ENCODE data around the gene CDC34. TPM values are rescaled to one million over a fixed set of nuclear protein-coding genes. Genes with fewer than 3 reads are reported as not detected.

The CDC34 gene
- total and polyA plus RNA-seq, 2 of the 8 experiments (the other 6 are each of a cell fraction or from before 2014, with no cell fraction given): 95.9 to 129 TPM

DNA sequence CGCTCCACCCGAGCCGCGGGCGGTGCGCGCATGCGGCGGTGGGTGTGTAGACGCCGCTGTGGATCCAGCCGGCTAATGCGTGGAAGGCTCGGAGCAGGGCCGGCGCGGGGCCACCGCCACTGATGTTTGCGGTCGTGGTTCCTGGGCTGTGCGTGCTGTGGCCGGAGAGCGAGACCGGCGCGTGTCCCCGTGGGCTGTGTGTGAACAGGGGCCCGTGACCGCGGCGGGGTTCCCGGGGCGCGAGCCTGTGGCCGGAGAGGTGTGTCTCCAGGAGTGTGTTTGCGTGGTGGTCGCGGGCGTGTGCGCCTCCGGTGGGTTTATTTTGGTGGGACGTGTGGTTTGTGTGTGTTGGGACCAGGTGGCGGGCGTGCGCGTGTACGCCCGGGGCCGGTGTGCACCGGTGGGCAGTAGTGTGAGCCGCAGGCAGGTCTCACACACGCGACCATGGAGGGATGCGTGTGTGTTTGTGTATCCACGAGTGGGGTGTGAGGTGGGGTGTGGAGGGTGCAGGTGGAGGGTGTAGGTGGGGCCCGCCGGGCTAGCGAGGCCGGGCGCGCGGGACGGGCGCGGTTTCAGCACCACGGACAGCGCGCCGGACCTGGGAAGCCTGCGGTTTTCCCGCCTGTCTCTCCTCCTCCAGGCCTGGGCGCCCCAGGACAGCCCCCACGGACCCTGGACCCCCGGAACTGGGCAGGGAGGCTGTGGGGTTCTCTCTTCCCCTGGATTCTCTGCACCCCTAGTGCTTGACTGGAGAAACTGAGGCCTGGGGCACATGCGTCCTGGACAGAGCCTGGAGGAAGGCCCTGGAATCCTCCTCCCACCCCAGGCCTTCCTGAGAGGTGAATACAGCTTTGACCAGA, 59.8 kb downstream of the CDC34 start:
- Histone ChIP-seq H3K18ac (ENCODE audit: extremely low read depth, low read length) (no peak overlapping the region), H2BK15ac (ENCODE audit: low read length) (no peak overlapping the region), H3K79me2 (ENCODE audit: control insufficient read depth in 1 of 2, insufficient read depth in 2 of 2, low read length in 2 of 2) (no peaks in the 10 kb centered on the region), H3K27me3 (replicated peaks in 1 of 4; ENCODE audit: control insufficient read depth in 3 of 4, extremely low read depth in 1 of 4, insufficient read depth in 3 of 4, low read length in 3 of 4) (peaks cover 23 to 39% (median 31%) of the 10 kb centered on the region in 4 experiments), H3K27ac (ENCODE audit: low read depth, low read length) (no peak overlapping the region), H2BK12ac (ENCODE audit: low read depth, low read length) (no peak overlapping the region), H3K9ac (replicated peaks in 1 of 4; ENCODE audit: extremely low read depth in 1 of 4, low read depth in 3 of 4, low read length in 3 of 4) (no peak overlapping the region), H3K56ac (replicated peaks; ENCODE audit: insufficient read length, low read depth, low read length) (no peak overlapping the region), H4K8ac (ENCODE audit: extremely low read depth, insufficient read depth, low read length) (peak overlapping the region; percentile 51; the same call in 1 of the 2 replicates), H2BK20ac (ENCODE audit: low read length) (no peak overlapping the region), H2BK120ac (replicated peaks; ENCODE audit: low read depth, low read length) (no peak overlapping the region), H2AK5ac (ENCODE audit: low read depth, low read length) (no peak overlapping the region), H4K20me1 (replicated peaks in 1 of 2; ENCODE audit: control insufficient read depth in 1 of 2, insufficient read depth in 2 of 2, low read length in 2 of 2) (peaks cover 4 to 12% of the 10 kb centered on the region in 2 experiments), H2AFZ (ENCODE audit: low read length) (no peak overlapping the region), H3K36me3 (ENCODE audit: control insufficient read depth in 2 of 4, insufficient read depth in 4 of 4, low read length in 3 of 4) (peaks cover 0 to 4% (median 0%) of the 10 kb centered on the region in 4 experiments; a peak in 1 of 8 replicates), H3K79me1 (ENCODE audit: low read depth, low read length) (no peaks in the 10 kb centered on the region), H3K4ac (replicated peaks; ENCODE audit: insufficient read length, low read depth, low read length) (no peak overlapping the region), H3K14ac (ENCODE audit: insufficient read length) (no peak overlapping the region), H3K4me3 (ENCODE audit: extremely low read depth in 1 of 4, insufficient read depth in 2 of 4, low read depth in 3 of 4, low read length in 4 of 4) (peak overlapping the region in 1 of 4 experiments; percentile 53; a peak in 1 of 8 replicates), H4K91ac (replicated peaks; ENCODE audit: insufficient read length, low read length) (no peak overlapping the region), H2BK5ac (ENCODE audit: low read depth, low read length) (no peak overlapping the region), H3K9me3 (ENCODE audit: insufficient read depth in 2 of 2, low read depth in 1 of 2, low read length in 1 of 2) (no peaks in the 10 kb centered on the region), H3K4me2 (ENCODE audit: insufficient read depth in 1 of 2, low read depth in 2 of 2, low read length in 2 of 2) (no peak overlapping the region; a peak in 2 of 4 replicates), H3K4me1 (replicated peaks in 1 of 4; ENCODE audit: control insufficient read depth in 3 of 4, insufficient read depth in 4 of 4, low read length in 3 of 4) (peaks cover 0 to 6% (median 1%) of the 10 kb centered on the region in 4 experiments; a peak in 3 of 7 replicates), H3K23ac (ENCODE audit: insufficient read length) (no peak overlapping the region), H4K5ac (ENCODE audit: insufficient read length, low read depth, low read length) (no peak overlapping the region), H3K23me2 (ENCODE audit: low read depth, low read length) (peaks cover 2% of the 10 kb centered on the region; the same call in 1 of the 2 replicates)
- FAIRE-seq (no peak), DNase-seq (ENCODE audit: low read depth in 1 of 2, low spot score in 2 of 2) (peak in 1 of 2 experiments; percentile 82)
- ChIA-PET CTCF (ENCODE audit: partially characterized antibody) (interaction anchor here (0.5 to 1.3 kb wide), 3 partner anchors 17 to 193 kb away, joined by 3 read pairs; no protein-coding TSS in a partner anchor), POLR2A (ENCODE audit: partially characterized antibody) (interaction anchor here (0.8 to 1.5 kb wide), 4 partner anchors 9 to 49 kb away, joined by 3 to 6 read pairs (median 4); partner anchors contain the start of gene BSG)
- 55% methylated on average over 48 of the region's 75 CpGs; no CpG with 5 or more reads in 1 of the 2 experiments for WGBS, 2 experiments (ENCODE audit: extremely low coverage in 1 of 2, insufficient coverage in 1 of 2, insufficient read length in 1 of 2, insufficient replicate concordance in 2 of 2, low coverage in 1 of 2, low lambda C conversion rate in 2 of 2, missing lambda C conversion rate in 1 of 2)
- TF ChIP-seq CBX8 (IDR thresholded peaks at IDR 0.05; ENCODE audit: borderline replicate concordance, low read depth, low read length): no peak
- TF ChIP-seq, protein P1, sequence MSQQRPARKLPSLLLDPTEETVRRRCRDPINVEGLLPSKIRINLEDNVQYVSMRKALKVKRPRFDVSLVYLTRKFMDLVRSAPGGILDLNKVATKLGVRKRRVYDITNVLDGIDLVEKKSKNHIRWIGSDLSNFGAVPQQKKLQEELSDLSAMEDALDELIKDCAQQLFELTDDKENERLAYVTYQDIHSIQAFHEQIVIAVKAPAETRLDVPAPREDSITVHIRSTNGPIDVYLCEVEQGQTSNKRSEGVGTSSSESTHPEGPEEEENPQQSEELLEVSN (IDR thresholded peaks at IDR 0.05): peak; percentile 80
- TF ChIP-seq SIN3A (conservative IDR thresholded peaks at IDR 0.05 in 1 of 2, IDR thresholded peaks at IDR 0.05 in 1 of 2; ENCODE audit: low read depth in 1 of 2, low read length in 2 of 2): peak; percentile 40 to 61; a peak in 1 of 4 replicates
- TF ChIP-seq CBX5 (IDR thresholded peaks at IDR 0.05; ENCODE audit: low read depth, low read length): no peak
- TF ChIP-seq SP4 (IDR thresholded peaks at IDR 0.05; ENCODE audit: low read length): no peak
- TF ChIP-seq GABPA (IDR thresholded peaks at IDR 0.05; ENCODE audit: borderline replicate concordance, insufficient read depth, low read length): peak; percentile 63; the same call in 1 of the 2 replicates
- 0 out of 2 replicates have a peak, but pooled peaks have one; percentile 16 for TF ChIP-seq BACH1 (IDR thresholded peaks at IDR 0.05; ENCODE audit: low read length)
- no peak for TF ChIP-seq TAF1 (IDR thresholded peaks at IDR 0.05; ENCODE audit: low read depth, low read length)
- TF ChIP-seq SUZ12 (IDR thresholded peaks at IDR 0.05; ENCODE audit: low read length): peak; percentile 61; the same call in 1 of the 2 replicates
- TF ChIP-seq EZH2 (IDR thresholded peaks at IDR 0.05; ENCODE audit: low read depth, low read length, severe bottlenecking): peak; percentile 41

All from H1 (cell line).